Measurements from ENCODE around the gene TSHR.
"Not testable (repeated sequence)": the region's sequence is repeated elsewhere in the genome, so short reads cannot be mapped to it uniquely, and the experiment has no call there.

The TSHR gene

GRCh38 chr14:81103443-81103842, 148.0 kb downstream of the TSHR start:
- no peak for DNase-seq (ENCODE audit: low read depth)
- TF ChIP-seq CTCF (IDR thresholded peaks at IDR 0.05; ENCODE audit: insufficient read depth, low read depth, low read length, missing control alignments), result no peak
- no peak overlapping the region for H3K4me3 ChIP-seq (ENCODE audit: low read depth, low read length)

GRCh38 chr14:81105378-81105777, 150.0 kb downstream of the TSHR start:
- no peak for TF ChIP-seq CTCF (IDR thresholded peaks at IDR 0.05; ENCODE audit: insufficient read depth, low read depth, low read length, missing control alignments)
- no peak for DNase-seq (ENCODE audit: low read depth)
- no peak overlapping the region for H3K4me3 ChIP-seq (ENCODE audit: low read depth, low read length)

GRCh38 chr14:81105961-81106360, 150.5 kb downstream of the TSHR start:
- no peak for TF ChIP-seq CTCF (IDR thresholded peaks at IDR 0.05; ENCODE audit: insufficient read depth, low read depth, low read length, missing control alignments)
- no peak overlapping the region for H3K4me3 ChIP-seq (ENCODE audit: low read depth, low read length)
- DNase-seq (ENCODE audit: low read depth), result no peak

DNA sequence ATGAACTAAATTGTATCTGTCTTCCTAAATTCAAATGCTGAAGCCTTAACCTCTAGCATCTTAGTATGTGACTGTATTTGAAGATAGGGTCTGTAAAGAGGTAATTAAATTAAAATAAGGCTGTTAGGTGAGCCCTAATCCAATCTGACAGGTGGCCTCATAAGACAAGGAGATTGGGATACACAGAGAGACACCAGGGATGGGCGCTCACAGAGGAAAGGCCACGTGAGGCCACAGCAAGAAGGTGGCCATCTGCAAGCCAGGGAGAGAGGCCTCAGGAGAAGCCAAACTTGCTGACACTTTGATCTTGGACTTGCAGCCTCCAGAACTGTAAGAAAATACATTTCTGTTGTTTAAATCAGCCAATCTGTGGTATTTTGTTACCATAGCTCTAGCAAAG, 154.8 kb downstream of the TSHR start:
- no peak for DNase-seq (ENCODE audit: low read depth)
- H3K4me3 ChIP-seq (ENCODE audit: low read depth, low read length), result no peak overlapping the region
- TF ChIP-seq CTCF (IDR thresholded peaks at IDR 0.05; ENCODE audit: insufficient read depth, low read depth, low read length, missing control alignments), result no peak

GRCh38 chr14:81113176-81113575, 157.8 kb downstream of the TSHR start:
- DNase-seq (ENCODE audit: low read depth), result no peak
- no peak overlapping the region for H3K4me3 ChIP-seq (ENCODE audit: low read depth, low read length)
- no peak for TF ChIP-seq CTCF (IDR thresholded peaks at IDR 0.05; ENCODE audit: insufficient read depth, low read depth, low read length, missing control alignments)

DNA sequence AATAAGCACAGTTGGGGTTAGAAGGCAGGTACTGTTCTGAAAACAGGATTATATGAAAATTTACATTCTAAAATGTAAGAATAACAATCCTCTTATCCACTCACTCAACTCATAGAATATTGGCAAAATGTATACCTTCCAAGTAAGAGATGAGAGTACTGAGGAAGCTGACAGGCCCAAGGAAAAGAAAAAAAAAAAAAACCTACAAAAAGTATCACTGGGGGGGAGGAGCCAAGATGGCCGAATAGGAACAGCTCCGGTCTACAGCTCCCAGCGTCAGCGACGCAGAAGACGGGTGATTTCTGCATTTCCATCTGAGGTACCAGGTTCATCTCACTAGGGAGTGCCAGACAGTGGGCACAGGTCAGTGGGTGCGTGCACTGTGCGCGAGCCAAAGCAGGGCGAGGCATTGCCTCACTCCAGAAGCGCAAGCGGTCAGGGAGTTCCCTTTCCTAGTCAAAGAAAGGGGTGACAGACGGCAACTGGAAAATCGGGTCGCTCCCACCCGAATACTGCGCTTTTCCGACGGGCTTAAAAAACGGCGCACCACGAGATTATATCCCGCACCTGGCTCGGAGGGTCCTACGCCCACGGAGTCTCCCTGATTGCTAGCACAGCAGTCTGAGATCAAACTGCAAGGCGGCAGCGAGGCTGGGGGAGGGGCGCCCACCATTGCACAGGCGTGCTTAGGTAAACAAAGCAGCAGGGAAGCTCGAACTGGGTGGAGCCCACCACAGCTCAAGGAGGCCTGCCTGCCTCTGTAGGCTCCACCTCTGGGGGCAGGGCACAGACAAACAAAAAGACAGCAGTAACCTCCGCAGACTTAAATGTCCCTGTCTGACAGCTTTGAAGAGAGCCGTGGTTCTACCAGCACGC, 158.8 kb downstream of the TSHR start:
- DNase-seq (ENCODE audit: low read depth); H3K4me3 ChIP-seq (ENCODE audit: low read depth, low read length): not testable (repeated sequence)

GRCh38 chr14:81120501-81120900, 165.1 kb downstream of the TSHR start:
- no peak overlapping the region for H3K4me3 ChIP-seq (ENCODE audit: low read depth, low read length)
- no peak for TF ChIP-seq CTCF (IDR thresholded peaks at IDR 0.05; ENCODE audit: insufficient read depth, low read depth, low read length, missing control alignments)
- no peak for DNase-seq (ENCODE audit: low read depth)
